Transverse colon (tissue), 4 donors: ENCODE data around the gene PPARGC1A. TPM values are rescaled to one million over a fixed set of nuclear protein-coding genes. Genes with fewer than 3 reads are reported as not detected.

Experiments
- DNase-seq: peaks from one replicate; pipeline ENCODE4 v3.0.0-alpha.2; 2019
- H3K27ac ChIP-seq, 4 donors: fragments of 200-600 bp; sonication (generic); 2 replicates each; pipeline ENCODE4 v1.5.1; 2016 to 2018; ENCODE audit warnings: inconsistent platforms in 4 of 4
- H3K27me3 ChIP-seq: fragments of 200-600 bp; sonication (generic); 2 replicates; pipeline ENCODE4 v1.5.1; 2017; ENCODE audit warnings: inconsistent platforms
- H3K36me3 ChIP-seq, 4 donors: fragments of 200-600 bp; sonication (generic); 2 replicates each; pipeline ENCODE4 v1.5.1; 2017 to 2019; ENCODE audit warnings: inconsistent platforms in 4 of 4
- H3K4me1 ChIP-seq, 4 donors: fragments of 200-600 bp; sonication (generic); 2 replicates each; pipeline ENCODE4 v1.5.1; 2017 to 2020; ENCODE audit warnings: inconsistent platforms in 4 of 4
- H3K4me3 ChIP-seq, 4 donors: fragments of 200-600 bp; sonication (generic); 1 replicate in 1 of 4; 2 replicates in 3 of 4; pipeline versions ENCODE4 v1.5.1 to v1.6.1; 2017 to 2019; ENCODE audit warnings: inconsistent platforms in 4 of 4
- H3K9me3 ChIP-seq, 2 donors: fragments of 200-600 bp; sonication (generic); 2 replicates each; pipeline ENCODE4 v1.5.1; 2017 to 2019; ENCODE audit warnings: inconsistent platforms in 2 of 2
- EP300 ChIP-seq: sonication (generic); formaldehyde crosslinking; IDR thresholded peaks from one replicate; pipeline ENCODE4 v1.6.1; 2017; ENCODE audit warnings: antibody characterized with exemption, low read depth
- POLR2A ChIP-seq: fragments of 450-650 bp; IDR thresholded peaks from one replicate; pipeline ENCODE4 v1.6.1; 2016; ENCODE audit warnings: antibody characterized with exemption, mild to moderate bottlenecking, moderate library complexity
- POLR2AphosphoS5 ChIP-seq, 3 donors: sonication (generic); formaldehyde crosslinking; IDR thresholded peaks; one replicate each; pipeline ENCODE4 v1.6.1; 2016; ENCODE audit warnings: antibody characterized with exemption in 3 of 3
- WGBS, 2 donors: methylation state at CpG; one replicate each; pipeline ENCODE4 v1.1.5; 2018; ENCODE audit warnings: low coverage in 1 of 2; 5-methylcytosine and 5-hydroxymethylcytosine counted together
- in situ Hi-C, 4 donors: fragments of 200-750 bp; cut with MboI; loops; one replicate each; pipeline versions ENCODE4 v1.15.0 to v1.15.1; 2017; ENCODE audit warnings: low sequenced_read_pairs in 3 of 4, low pct_ligation_motif_present in 1 of 4, low pct_unique_long_range_greater_than_20kb in 1 of 4
- intact Hi-C: fragments of 100-400 bp; cut with DNase I; formaldehyde crosslinking; loops from one replicate; pipeline ENCODE4 v1.15.1; 2023; ENCODE audit warnings: low total_unique reads
- total RNA-seq, 4 donors: library from RNA; depleted of rRNA; stranded (reverse); fragments of >200 nt; gene quantifications; one replicate each; pipeline ENCODE4 v1.1.0, GENCODE V29; 2016
- TF ChIP-seq, protein P1 (sequence below), 5 experiments: fragments of 200-600 bp in 3 of 5; fragments of 450-650 bp in 2 of 5; sonication (generic) in 3 of 5; IDR thresholded peaks; 1 replicate in 2 of 5; 2 replicates in 3 of 5; pipeline ENCODE4 v1.5.1; 2016 to 2017; ENCODE audit warnings: antibody characterized with exemption in 5 of 5, inconsistent platforms in 3 of 5, mild to moderate bottlenecking in 2 of 5, moderate library complexity in 1 of 5

The PPARGC1A gene
- total RNA-seq, 4 donors from 2014 or later = 63.7 to 4,431 (median 108) TPM

- Histone ChIP-seq H3K27ac (peak overlapping the region in 1 of 4 donors; percentile 20), H3K27me3 (no peaks in the 10 kb centered on the region), H3K4me3 (no peak overlapping the region), H3K4me1 (peaks cover 0 to 22% (median 7%) of the 10 kb centered on the region in 4 donors), H3K9me3 (no peaks in the 10 kb centered on the region), H3K36me3 (no peaks in the 10 kb centered on the region)
- intact Hi-C loops = no loop called here
- in situ Hi-C loops = no loop called here
- WGBS, 2 donors = 86 to 100% methylated on average over 1 to 4 of the region's 4 CpGs
- DNase-seq = no peak
- TF ChIP-seq POLR2A (no peak), EP300 (no peak), POLR2AphosphoS5 (IDR thresholded peaks at IDR 0.05) (no peak)
- TF ChIP-seq, protein P1, sequence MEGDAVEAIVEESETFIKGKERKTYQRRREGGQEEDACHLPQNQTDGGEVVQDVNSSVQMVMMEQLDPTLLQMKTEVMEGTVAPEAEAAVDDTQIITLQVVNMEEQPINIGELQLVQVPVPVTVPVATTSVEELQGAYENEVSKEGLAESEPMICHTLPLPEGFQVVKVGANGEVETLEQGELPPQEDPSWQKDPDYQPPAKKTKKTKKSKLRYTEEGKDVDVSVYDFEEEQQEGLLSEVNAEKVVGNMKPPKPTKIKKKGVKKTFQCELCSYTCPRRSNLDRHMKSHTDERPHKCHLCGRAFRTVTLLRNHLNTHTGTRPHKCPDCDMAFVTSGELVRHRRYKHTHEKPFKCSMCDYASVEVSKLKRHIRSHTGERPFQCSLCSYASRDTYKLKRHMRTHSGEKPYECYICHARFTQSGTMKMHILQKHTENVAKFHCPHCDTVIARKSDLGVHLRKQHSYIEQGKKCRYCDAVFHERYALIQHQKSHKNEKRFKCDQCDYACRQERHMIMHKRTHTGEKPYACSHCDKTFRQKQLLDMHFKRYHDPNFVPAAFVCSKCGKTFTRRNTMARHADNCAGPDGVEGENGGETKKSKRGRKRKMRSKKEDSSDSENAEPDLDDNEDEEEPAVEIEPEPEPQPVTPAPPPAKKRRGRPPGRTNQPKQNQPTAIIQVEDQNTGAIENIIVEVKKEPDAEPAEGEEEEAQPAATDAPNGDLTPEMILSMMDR (IDR thresholded peaks at IDR 0.05) = no peak
Observed at GRCh38 chr4:23934223-23934622, 44.4 kb upstream of the PPARGC1A start.

- no peaks in the 10 kb centered on the region for H3K36me3 ChIP-seq
- no peak for DNase-seq
- in situ Hi-C loops (no loop called here), intact Hi-C loops (no loop called here)
- peaks cover 0 to 22% (median 7%) of the 10 kb centered on the region in 4 donors for H3K4me1 ChIP-seq
- no peaks in the 10 kb centered on the region for H3K9me3 ChIP-seq
- no peak for TF ChIP-seq POLR2A
- TF ChIP-seq, protein P1 (IDR thresholded peaks at IDR 0.05) = no peak
- TF ChIP-seq POLR2AphosphoS5 (IDR thresholded peaks at IDR 0.05) = no peak
- no peak for TF ChIP-seq EP300
- no peaks in the 10 kb centered on the region for H3K27me3 ChIP-seq
- no peak overlapping the region for H3K4me3 ChIP-seq
- no peak overlapping the region for H3K27ac ChIP-seq
- 59 to 75% methylated on average over 2 to 6 of the region's 6 CpGs for WGBS, 2 donors
Observed at GRCh38 chr4:23932901-23933308, 43.1 kb upstream of the PPARGC1A start.

- intact Hi-C loops (no loop called here), in situ Hi-C loops (no loop called here)
- TF ChIP-seq POLR2A (no peak), EP300 (no peak)
- no peaks in the 10 kb centered on the region for H3K36me3 ChIP-seq
- H3K27ac ChIP-seq = no peak overlapping the region
- WGBS, 2 donors = 91% methylated on average over 4 of the region's 4 CpGs; no CpG with 5 or more reads in 1 of the 2 donors
- no peaks in the 10 kb centered on the region for H3K9me3 ChIP-seq
- H3K4me3 ChIP-seq = no peak overlapping the region
- no peaks in the 10 kb centered on the region for H3K27me3 ChIP-seq
- H3K4me1 ChIP-seq = peaks cover 0 to 22% (median 7%) of the 10 kb centered on the region in 4 donors
- DNase-seq = no peak
Observed at GRCh38 chr4:23932186-23932585, 42.3 kb upstream of the PPARGC1A start.

- Histone ChIP-seq H3K36me3 (no peaks in the 10 kb centered on the region), H3K4me3 (no peak overlapping the region), H3K27me3 (no peaks in the 10 kb centered on the region), H3K9me3 (no peaks in the 10 kb centered on the region), H3K27ac (peak overlapping the region in 3 of 4 donors; percentile 66 to 69 (median 67)), H3K4me1 (peaks cover 0 to 22% (median 7%) of the 10 kb centered on the region in 4 donors)
- 33 to 54% methylated on average over 2 of the region's 2 CpGs for WGBS, 2 donors
- TF ChIP-seq POLR2A (no peak), EP300 (no peak), POLR2AphosphoS5 (IDR thresholded peaks at IDR 0.05) (no peak)
- TF ChIP-seq, protein P1 (IDR thresholded peaks at IDR 0.05) = no peak
- intact Hi-C loops = no loop called here
- in situ Hi-C loops = no loop called here
- no peak for DNase-seq
Observed at GRCh38 chr4:23931489-23931830, 41.6 kb upstream of the PPARGC1A start.
